Ishikawa (cell line): Measurements from ENCODE around the gene C21orf91.

ENCODE experiments used
- CEBPB ChIP-seq: IDR thresholded peaks from 2 replicates; pipeline ENCODE4 v1.6.1; 2012
- CREB1 ChIP-seq: IDR thresholded peaks from 2 replicates; pipeline ENCODE4 v1.6.1; 2012; ENCODE audit warnings: low read depth
- EGR1 ChIP-seq: IDR thresholded peaks from 2 replicates; pipeline ENCODE4 v1.6.1; 2012
- EP300 ChIP-seq: IDR thresholded peaks from 2 replicates; pipeline ENCODE4 v1.6.1; 2012; ENCODE audit warnings: borderline replicate concordance
- FOXM1 ChIP-seq: IDR thresholded peaks from 2 replicates; pipeline ENCODE4 v1.6.1; 2012; ENCODE audit warnings: low read depth, borderline replicate concordance
- NFIC ChIP-seq: IDR thresholded peaks from 2 replicates; pipeline ENCODE4 v1.6.1; 2012
- RAD21 ChIP-seq: IDR thresholded peaks from 2 replicates; pipeline ENCODE4 v1.6.1; 2012; ENCODE audit warnings: low read depth
- TAF1 ChIP-seq: IDR thresholded peaks from 2 replicates; pipeline ENCODE4 v1.6.1; 2012; ENCODE audit warnings: low read depth, mild to moderate bottlenecking
- TCF12 ChIP-seq: IDR thresholded peaks from 2 replicates; pipeline ENCODE4 v1.6.1; 2012; ENCODE audit warnings: low read depth
- TEAD4 ChIP-seq: IDR thresholded peaks from 2 replicates; pipeline ENCODE4 v1.6.1; 2012
- YY1 ChIP-seq: IDR thresholded peaks from 2 replicates; pipeline ENCODE4 v1.6.1; 2012; ENCODE audit warnings: low read depth
- ZBTB7A ChIP-seq: IDR thresholded peaks from 2 replicates; pipeline ENCODE4 v1.6.1; 2012; ENCODE audit warnings: low read depth
- TF ChIP-seq, protein P1 (sequence below): IDR thresholded peaks from 2 replicates; pipeline ENCODE4 v1.6.1; 2012
- TF ChIP-seq, protein P2 (sequence below): IDR thresholded peaks from 2 replicates; pipeline ENCODE4 v1.6.1; 2012; ENCODE audit warnings: low read depth, mild to moderate bottlenecking
- TF ChIP-seq, protein P3 (sequence below): IDR thresholded peaks from 2 replicates; pipeline ENCODE4 v1.6.1; 2012

The C21orf91 gene

DNA sequence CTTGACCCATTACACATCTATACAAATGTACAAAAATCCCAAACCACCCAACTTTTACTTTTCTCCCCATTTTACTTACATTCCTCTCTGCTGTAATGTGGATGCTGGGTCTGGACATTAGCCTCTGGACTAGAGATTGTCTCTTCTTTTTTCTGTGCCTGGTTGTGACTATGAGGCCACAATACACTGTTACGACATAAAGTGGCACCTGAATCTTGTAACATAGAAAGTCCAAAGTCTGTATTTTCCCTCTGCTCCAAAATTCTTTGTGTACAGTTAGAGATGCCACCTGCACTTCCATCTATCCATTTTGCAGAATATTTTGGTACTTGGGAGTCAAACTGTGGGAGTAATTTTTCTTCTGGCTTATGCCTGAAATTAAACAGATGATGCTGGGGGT is 22.7 kb downstream of the C21orf91 start:
- TF ChIP-seq TCF12 = no peak
- TF ChIP-seq TEAD4 = no peak
- TF ChIP-seq, protein P1, sequence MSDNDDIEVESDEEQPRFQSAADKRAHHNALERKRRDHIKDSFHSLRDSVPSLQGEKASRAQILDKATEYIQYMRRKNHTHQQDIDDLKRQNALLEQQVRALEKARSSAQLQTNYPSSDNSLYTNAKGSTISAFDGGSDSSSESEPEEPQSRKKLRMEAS = no peak
- TF ChIP-seq RAD21 = no peak
- no peak for TF ChIP-seq TAF1
- no peak for TF ChIP-seq CEBPB
- TF ChIP-seq, protein P2, sequence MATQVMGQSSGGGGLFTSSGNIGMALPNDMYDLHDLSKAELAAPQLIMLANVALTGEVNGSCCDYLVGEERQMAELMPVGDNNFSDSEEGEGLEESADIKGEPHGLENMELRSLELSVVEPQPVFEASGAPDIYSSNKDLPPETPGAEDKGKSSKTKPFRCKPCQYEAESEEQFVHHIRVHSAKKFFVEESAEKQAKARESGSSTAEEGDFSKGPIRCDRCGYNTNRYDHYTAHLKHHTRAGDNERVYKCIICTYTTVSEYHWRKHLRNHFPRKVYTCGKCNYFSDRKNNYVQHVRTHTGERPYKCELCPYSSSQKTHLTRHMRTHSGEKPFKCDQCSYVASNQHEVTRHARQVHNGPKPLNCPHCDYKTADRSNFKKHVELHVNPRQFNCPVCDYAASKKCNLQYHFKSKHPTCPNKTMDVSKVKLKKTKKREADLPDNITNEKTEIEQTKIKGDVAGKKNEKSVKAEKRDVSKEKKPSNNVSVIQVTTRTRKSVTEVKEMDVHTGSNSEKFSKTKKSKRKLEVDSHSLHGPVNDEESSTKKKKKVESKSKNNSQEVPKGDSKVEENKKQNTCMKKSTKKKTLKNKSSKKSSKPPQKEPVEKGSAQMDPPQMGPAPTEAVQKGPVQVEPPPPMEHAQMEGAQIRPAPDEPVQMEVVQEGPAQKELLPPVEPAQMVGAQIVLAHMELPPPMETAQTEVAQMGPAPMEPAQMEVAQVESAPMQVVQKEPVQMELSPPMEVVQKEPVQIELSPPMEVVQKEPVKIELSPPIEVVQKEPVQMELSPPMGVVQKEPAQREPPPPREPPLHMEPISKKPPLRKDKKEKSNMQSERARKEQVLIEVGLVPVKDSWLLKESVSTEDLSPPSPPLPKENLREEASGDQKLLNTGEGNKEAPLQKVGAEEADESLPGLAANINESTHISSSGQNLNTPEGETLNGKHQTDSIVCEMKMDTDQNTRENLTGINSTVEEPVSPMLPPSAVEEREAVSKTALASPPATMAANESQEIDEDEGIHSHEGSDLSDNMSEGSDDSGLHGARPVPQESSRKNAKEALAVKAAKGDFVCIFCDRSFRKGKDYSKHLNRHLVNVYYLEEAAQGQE = no peak
- no peak for TF ChIP-seq EP300
- no peak for TF ChIP-seq YY1
- TF ChIP-seq NFIC = no peak
- TF ChIP-seq ZBTB7A = no peak
- TF ChIP-seq CREB1 = no peak
- no peak for TF ChIP-seq FOXM1
- TF ChIP-seq, protein P3, sequence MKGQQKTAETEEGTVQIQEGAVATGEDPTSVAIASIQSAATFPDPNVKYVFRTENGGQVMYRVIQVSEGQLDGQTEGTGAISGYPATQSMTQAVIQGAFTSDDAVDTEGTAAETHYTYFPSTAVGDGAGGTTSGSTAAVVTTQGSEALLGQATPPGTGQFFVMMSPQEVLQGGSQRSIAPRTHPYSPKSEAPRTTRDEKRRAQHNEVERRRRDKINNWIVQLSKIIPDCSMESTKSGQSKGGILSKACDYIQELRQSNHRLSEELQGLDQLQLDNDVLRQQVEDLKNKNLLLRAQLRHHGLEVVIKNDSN = no peak
- no peak for TF ChIP-seq EGR1

GRCh38 chr21:17796037-17796403 is 23.1 kb downstream of the C21orf91 start:
- TF ChIP-seq RAD21 (no peak), TCF12 (no peak), FOXM1 (no peak), CREB1 (no peak), TEAD4 (no peak), YY1 (no peak), ZBTB7A (no peak), NFIC (no peak), TAF1 (no peak), EP300 (no peak), EGR1 (no peak), CEBPB (no peak)
- TF ChIP-seq, protein P2 = no peak
- TF ChIP-seq, protein P3 = no peak
- TF ChIP-seq, protein P1 = no peak

DNA sequence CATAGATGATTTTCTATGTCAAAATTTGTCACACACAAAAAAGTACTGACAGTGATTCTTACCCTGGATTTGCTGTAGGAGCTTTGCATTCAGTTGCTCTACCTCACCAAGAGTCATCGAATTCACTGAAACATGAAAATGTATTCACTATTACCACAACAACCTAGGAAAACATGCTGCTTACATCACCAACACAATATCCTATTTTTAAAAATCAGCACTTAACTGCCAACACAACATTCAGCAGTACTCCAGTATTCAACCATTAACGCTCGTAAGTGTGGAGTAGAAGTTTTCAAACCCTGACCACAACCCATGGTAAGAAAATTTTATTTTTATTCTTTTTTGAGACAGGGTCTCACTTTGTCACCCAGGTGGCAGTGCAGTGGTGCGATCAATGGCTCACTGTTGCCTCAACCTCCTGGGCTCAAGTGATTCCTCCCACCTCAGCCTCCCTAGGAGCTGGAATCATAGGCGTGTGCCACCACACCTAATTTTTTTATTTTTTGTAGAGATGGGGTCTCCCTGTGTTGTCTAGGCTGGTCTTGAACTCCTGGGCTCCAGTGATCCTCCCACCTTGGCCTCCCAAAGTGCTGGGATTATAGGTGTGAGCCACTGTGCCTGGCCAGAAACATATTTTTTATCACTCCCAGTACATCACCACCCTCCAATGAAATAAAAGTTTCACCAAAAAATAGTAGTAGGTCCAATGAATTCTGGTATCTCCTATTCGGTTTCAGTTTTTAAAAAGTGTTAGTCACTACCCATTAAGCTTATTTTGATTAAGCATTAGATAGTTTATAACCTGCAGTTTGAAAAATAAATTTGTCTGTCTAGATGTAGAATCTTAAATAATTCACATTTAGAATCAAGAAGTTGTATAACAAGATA is 23.8 kb downstream of the C21orf91 start:
- TF ChIP-seq, protein P2 = no peak
- TF ChIP-seq EP300 (no peak), ZBTB7A (no peak), TEAD4 (no peak), NFIC (no peak), TCF12 (no peak), FOXM1 (no peak), RAD21 (no peak), CREB1 (no peak), CEBPB (no peak)
- TF ChIP-seq, protein P1 = no peak
- TF ChIP-seq, protein P3 = no peak
